ENCODE data around the gene RHOF.

DNA sequence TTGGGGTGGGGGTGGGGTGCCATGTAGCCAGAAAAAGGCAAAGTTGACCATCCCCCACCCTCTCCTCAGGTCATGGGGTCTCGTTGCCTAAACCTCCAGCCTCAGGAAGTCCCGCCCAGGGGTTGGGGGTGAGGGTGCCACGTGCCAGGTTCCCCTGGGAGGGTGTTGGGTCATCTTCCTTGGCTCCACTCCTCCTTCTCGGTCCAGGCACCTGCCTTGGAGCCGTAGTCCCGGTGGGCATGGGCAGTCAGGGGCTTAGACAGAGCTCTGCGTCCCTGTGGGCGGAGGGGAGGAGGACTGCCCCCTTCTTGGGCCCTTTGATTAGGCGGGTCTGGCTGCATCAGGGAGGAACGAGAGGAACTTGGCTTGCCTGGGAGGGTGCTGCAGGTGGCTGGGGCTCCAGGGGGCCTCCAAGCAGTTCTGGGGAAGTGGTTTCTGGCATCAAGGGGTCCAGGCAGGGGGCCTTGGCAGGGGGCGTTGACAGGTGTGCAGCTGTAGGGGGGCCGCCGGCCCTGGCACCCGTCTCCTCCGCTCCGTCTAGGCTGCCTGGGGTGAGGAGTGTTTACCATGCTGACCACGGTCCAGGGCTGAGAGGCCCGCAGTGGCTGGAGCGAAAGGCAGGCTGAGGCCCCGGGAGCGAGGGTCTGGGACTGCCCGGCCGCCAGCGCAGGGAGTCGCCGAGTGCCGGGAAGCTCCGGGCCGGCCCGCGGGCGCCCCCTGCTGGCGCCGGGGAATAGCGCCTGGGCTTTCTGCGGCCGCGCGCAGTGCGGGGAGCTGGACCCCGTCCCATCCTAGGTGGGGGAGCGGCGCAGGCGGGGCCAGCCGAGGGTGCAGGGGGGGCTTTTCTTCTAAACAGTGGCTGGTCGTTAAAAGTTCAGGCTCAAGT lies 18.2 kb upstream of the RHOF start:
- TF ChIP-seq, protein P1, sequence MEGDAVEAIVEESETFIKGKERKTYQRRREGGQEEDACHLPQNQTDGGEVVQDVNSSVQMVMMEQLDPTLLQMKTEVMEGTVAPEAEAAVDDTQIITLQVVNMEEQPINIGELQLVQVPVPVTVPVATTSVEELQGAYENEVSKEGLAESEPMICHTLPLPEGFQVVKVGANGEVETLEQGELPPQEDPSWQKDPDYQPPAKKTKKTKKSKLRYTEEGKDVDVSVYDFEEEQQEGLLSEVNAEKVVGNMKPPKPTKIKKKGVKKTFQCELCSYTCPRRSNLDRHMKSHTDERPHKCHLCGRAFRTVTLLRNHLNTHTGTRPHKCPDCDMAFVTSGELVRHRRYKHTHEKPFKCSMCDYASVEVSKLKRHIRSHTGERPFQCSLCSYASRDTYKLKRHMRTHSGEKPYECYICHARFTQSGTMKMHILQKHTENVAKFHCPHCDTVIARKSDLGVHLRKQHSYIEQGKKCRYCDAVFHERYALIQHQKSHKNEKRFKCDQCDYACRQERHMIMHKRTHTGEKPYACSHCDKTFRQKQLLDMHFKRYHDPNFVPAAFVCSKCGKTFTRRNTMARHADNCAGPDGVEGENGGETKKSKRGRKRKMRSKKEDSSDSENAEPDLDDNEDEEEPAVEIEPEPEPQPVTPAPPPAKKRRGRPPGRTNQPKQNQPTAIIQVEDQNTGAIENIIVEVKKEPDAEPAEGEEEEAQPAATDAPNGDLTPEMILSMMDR (conservative IDR thresholded peaks at IDR 0.05; ENCODE audit: low read length), result peak; percentile 96
- no peak for TF ChIP-seq EZH2phosphoT487 (IDR thresholded peaks at IDR 0.05; ENCODE audit: borderline replicate concordance, low read depth, low read length)
